HG02970 (cell line): ENCODE measurements around the gene EPAS1.

Experiments used
- ATAC-seq: cut with Tn5 transposase; IDR thresholded peaks from one replicate; pipeline ENCODE4 v1.9.1; 2021; ENCODE audit warnings: mild to moderate bottlenecking, moderate library complexity, moderate number of reproducible peaks; ENCODE audit not compliant: unreplicated experiment, low FRiP score

The EPAS1 gene

DNA sequence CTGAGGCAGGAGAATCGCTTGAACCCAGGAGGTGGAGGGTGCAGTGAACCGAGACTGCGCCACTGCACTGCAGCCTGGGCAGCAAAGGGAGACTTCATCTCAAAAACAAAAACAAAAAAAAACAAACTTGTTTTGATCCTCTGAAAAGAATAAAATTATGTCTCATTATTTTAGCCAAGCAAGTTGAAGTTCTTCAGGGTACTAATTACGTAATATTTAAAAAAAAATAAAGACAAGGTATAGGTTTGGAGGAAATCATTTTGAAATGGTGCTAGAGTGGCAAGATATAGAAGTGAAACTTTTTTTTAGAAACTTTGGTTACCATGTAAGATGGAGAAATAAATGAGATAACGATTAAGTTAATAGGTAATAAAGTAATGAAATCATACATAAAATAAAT lies 127.7 kb downstream of the EPAS1 start:
- ATAC-seq: no peak

DNA sequence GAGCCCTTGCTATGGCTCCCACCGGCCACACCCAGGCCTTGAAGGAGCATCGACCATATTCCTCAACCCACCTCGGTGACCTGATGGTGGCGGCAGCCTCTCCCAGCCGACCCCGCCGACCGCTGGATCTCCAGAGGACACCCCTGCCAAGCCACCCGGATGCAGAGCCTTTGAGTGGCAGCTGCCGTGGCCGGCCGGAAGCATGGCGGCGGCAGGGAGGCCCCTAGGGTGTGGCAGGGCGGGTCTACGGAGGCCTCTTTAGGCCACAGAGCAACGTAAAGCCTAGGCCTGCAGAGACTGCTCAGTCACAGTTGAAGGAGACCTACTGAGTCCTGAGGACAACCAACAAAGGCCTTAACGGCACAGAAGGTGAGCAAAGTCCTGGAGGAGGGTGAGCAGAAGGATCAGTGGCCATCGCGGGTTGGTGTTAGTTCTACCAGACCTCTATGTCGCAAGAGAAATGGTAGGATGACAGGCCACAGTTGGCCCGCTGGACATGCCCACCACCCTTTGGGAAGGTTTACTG lies 131.8 kb downstream of the EPAS1 start:
- ATAC-seq: no peak

- ATAC-seq: no peak
Measured at GRCh38 chr2:46430413-46430812, 133.2 kb downstream of the EPAS1 start.

DNA sequence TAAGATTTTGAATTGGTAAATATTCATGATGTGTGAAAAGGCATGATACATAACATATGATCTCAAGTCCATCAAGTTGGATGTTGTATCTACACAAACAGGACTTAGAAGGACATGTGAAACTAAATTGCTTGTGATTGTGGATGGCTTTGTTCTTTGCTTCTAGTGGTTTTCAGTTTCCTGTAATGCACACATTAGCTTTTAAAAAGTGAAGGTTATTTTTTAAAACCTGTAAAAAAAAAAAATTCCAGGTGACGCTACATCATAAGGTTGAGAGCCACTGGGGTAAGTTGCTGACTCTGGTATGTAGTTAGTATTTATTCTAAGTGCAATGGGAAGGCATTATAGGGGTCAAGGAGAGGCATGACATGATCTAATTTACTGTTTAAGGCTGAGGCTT lies 133.8 kb downstream of the EPAS1 start:
- no peak for ATAC-seq

GRCh38 chr2:46431481-46432235 lies 134.5 kb downstream of the EPAS1 start:
- no peak for ATAC-seq

DNA sequence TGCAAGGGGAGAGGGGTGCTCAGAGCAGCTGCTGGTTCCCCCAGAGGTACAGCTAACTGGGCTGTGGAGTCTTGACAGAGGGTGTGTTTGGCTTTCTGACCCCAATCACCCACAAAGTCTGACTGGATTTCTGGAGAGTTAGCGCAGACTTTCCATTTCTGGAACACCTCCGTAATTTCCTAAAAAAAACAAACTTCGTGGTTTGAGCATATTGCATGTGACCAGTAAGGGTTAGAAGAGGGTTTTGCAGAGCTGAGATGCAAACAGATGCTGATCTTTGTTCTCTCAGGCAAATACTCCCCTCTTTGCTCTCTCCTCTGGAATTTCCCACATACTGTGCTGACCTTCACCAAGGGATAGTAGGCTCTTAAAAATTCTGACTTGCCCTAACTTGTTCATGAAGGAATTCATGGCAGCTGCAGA lies 137.7 kb downstream of the EPAS1 start:
- ATAC-seq: no peak

GRCh38 chr2:46435353-46435752 lies 138.1 kb downstream of the EPAS1 start:
- no peak for ATAC-seq

DNA sequence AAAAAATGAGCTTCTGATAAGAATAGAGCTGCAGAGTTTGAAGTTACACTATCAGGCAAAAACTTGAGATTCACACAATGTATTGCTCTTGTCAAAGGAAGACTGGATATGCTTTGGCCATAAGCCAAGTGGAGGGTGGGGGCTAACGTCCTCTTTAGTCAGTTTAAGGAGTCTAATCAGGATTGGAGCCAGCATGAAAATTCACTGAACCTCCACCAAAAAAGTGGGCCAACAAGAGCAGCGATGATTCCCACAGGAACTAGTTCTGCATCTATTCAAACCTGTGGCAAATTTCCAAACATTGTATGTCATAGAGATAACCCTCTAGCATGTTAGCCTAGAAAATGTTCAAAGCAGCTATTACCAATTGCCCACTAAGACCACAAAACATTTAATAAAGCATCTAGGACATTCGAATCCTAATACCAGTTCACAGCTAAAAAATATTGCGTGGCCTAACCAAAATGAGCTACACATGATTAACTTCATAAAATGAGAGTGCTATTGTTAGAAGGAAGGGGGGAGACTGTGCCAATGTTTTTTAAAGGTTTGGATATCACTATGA lies 138.7 kb downstream of the EPAS1 start:
- no peak for ATAC-seq
